Measurements from ENCODE around the gene PPP1R7.
A peak's percentile ranks its signal among the peaks of the same experiment; 100 is the strongest.
"Not testable (repeated sequence)": the region's sequence is repeated elsewhere in the genome, so short reads cannot be mapped to it uniquely, and the experiment has no call there.

The PPP1R7 gene, protein sequence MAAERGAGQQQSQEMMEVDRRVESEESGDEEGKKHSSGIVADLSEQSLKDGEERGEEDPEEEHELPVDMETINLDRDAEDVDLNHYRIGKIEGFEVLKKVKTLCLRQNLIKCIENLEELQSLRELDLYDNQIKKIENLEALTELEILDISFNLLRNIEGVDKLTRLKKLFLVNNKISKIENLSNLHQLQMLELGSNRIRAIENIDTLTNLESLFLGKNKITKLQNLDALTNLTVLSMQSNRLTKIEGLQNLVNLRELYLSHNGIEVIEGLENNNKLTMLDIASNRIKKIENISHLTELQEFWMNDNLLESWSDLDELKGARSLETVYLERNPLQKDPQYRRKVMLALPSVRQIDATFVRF

DNA sequence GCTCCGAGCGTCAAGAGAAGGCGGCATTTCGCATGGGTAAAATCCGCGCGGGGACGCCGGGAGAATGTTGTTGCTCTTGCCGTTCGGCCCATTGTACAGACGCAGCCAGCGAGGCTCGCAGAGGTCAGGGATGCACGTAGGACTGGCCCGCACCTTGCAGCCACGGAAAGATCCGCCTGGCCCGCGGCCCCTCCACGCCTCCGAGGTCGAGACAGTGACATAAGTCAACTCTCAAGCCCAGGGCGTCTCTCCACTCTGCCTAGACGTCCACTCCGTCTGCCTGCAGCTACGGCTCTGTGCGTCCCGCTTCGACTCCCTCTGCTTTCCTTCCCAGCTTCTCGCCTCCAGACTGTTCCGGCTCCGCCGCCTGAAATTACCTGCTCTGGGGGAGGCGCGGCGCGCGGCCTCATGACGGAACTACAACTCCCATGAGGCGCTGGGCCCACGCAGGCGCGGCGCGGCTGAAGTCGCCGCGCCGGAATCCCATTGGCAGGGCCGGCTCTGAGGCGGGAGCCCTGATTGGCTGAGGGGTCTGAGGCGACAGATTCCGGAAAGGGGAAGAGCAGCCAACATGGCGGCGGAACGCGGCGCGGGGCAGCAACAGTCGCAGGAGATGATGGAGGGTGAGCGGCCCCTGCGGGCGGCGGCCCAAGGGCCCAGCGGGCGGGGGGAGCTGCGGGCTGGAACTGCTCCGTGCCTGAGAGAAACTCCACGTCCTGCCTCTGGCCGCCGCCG lies at the start of gene PPP1R7:
Gene PPP1R7, plus strand, starts transcription at position 543 of the 735 bp plus-strand sequence. Its CDS starts 29 bp downstream, at position 572.
- DNase-seq: peak; percentile 95

DNA sequence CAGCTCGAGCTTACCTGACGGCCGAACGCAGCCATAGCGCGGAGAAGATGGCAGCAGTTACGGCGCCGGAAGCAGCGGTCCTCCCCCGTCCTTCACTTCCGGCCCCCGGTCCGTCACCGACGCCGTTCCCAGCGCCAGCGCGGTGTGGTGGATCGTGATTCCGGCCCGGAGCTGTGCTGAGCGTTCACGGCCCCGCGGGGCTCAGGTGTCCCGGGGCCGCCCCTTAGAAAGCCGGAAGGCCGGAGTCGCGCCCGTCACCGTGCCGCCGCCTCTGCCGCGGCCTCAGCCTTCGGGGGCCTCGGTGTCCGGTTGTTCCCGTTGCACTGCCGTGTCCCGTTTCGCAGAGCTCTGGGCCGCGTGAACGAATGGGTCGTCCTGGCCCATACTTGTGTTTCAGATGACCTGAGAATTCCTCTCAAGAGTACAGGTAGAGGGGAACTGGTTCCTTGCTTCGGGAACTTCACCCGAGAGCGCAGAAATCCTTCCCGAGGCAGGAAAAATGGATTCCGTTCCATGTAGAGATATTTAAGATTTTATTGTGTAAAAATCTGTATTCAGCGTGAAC lies 47.9 kb upstream of the PPP1R7 start, which contains the start of gene MTERF4:
Gene MTERF4, minus strand, starts transcription at position 49 of the 565 bp plus-strand sequence. Its CDS starts 14 bp downstream, at position 35.
- peak; percentile 78 for DNase-seq

DNA sequence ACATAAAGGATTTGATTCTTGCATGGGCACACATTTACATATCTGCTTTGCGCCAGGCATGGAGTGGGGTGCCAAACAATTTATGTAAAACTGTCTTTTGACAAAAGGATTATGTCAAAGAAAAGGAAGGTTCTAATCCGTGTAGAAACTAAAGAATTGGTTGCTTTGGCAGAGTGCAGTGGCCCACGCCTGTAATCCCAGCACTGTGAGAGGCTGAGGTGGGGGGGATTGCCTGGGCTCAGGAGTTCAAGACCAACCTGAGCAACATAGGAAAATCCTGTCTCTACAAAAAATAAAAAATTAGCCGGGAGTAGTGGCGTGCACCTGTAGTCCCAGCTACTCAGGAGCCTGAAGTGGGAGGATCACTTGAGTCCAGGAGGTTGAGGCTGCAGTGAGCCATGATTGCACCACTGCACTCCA lies 47.1 kb upstream of the PPP1R7 start:
- DNase-seq: no peak

DNA sequence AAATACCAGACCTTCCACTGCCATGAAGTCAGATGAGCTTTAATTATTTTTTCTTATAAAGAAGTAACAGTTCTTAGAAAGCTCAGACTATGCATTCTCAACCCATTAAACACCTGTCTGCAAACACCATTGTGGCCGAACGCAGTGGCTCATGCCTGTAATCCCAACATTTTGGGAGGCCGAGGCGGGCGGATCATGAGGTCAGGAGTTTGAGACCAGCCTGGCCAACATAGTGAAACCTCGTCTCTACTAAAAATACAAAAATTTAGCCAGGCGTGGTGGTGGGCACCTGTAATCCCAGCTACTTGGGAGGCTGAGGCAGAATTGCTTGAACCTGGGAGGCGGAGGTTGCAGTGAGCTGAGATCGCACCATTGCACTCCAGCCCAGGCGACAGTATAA lies 45.7 kb upstream of the PPP1R7 start:
- DNase-seq: not testable (repeated sequence)

GRCh38 chr2:241105641-241106040 lies 44.6 kb upstream of the PPP1R7 start:
- no peak for DNase-seq

GRCh38 chr2:241107031-241107783 lies 43.1 kb upstream of the PPP1R7 start:
- DNase-seq: no peak

GRCh38 chr2:241108271-241109209 lies 41.7 kb upstream of the PPP1R7 start:
- DNase-seq: no peak

GRCh38 chr2:241109210-241110088 lies 40.8 kb upstream of the PPP1R7 start:
- no peak for DNase-seq

DNA sequence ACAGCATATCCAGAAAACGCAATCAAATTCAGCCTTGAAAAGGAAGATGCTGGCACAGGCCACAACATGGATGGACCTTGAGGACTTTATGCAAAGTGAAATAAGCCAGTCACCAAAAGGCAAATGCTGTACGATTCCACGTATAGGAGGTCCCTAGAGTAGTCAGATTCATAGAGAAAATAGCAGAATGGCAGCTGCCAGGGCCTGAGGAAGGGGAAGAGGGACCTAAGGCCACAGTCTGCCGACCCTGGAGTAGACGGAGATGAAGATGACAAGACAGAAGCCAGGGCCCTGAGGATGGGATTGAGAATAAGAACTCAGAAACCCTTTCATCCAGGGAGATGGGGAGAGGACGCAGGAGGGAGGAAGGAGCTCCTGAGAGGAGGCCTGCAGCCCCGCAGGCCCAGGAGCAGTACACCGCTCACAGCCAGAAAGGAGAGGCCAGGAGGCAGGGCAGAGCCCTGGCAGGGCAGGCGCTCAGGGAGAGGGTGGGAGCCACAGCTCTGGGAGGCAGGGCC lies 40.1 kb upstream of the PPP1R7 start:
- DNase-seq: no peak

DNA sequence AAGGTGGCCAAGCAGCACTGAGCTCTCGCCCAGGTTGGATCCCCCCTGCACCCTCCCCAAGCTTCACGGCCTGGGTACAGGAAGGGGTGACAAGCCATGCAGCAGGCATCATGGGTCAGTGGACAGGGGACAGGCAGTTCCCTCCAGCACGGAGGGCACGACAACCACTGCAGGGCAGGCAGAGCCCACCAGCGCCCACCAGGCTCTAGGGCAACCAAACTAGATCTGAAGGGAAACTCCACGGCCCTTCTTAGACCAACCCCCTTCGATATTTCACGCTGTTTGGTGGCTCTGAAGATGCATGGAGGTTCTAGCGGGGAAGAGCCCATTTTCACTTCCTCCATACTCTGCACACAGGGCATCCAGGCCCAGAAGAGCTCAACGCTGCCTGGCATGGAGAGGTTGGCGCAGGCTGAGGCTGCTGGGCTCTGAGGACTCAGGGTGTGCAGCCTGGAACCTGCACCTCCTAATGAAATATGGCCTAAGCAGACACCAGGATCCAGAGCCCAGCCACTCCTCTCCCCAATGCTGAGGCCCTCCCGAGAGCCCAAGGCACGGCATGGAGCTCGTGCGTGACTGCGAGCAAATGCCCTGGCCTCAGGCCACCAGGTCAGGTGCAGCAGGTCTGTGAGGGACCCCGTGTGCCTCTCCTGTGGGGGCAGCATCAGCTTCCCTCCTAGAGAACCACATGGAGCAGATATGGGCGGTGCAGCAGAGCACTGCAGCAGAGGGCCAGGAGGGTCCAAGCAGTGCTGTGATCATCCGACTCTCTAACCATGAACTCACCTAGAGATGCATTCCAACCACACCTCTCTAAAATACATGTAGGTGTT lies 39.4 kb upstream of the PPP1R7 start:
- DNase-seq: no peak

DNA sequence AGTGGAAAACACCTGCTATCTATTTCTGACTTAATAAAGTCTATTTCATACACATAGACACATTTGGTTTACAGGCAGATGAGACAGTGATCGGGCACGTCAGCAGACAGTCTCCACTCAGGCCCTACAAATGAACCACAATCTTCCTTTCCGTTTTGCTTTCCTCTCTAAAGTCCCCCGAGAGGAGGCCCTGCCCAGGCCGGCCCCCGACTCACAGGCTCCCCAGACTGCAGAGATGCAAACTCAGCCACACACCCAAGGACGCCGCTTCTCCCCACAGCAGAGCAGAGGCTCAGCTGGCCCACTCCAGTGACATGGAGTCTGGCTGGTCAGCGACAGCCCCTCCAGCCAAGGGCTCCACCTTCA lies 38.8 kb upstream of the PPP1R7 start:
- DNase-seq: no peak

- no peak for DNase-seq
These were observed 38.2 kb upstream of the PPP1R7 start for GRCh38 chr2:241112046-241112445.

DNA sequence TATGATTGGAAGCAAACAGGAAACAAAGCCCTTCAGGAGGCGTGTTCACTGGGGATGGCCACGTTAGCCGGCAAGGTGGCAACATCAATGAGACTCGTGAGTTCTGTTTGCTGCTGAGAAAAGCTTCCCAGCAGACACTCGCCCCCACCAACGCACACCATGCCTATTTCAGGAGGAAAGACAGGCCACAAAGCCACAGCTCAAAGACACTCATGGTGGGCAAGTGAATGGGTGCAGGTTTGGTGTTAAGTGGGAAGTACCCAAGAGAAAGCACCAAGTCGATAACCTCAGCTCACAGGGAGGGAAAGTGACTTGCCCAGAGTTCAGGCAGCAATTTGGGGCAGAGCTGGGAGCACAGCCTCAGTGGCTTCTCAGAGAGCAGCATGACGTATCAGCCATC lies 37.7 kb upstream of the PPP1R7 start:
- no peak for DNase-seq

DNA sequence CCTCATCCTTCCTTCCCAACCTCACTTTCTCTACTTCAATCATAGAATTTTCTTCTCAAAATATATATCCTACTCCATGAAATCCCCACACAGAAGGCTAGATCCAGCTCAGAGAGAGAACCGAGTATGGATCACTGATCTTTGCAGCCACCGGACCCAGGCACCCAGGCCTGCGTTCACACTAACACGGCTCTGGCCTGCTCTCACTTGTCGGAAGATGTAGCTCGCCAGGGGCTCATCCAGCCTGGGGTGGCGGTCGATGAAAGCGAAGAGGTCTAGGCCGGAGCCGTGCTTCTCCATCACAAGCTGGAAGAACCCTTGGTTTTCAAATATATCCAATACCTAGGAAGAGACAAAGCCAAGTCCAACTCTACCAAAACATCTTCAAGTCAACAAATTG lies 35.4 kb upstream of the PPP1R7 start:
- DNase-seq: no peak

DNA sequence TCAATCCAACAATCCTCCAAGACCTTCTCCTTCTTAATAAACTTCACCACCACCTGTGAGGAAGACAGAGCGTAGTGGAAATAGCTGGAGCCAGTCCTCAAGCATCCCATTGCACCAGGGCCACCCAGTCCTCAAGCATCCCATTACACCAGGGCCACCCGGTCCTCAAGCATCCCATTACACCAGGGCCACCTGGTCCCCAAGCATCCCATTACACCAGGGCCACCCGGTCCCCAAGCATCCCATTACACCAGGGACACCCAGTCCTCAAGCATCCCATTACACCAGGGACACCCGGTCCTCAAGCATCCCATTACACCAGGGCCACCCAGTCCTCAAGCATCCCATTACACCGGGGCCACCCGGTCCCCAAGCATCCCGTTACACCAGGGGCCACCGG lies 34.9 kb upstream of the PPP1R7 start:
- no peak for DNase-seq

DNA sequence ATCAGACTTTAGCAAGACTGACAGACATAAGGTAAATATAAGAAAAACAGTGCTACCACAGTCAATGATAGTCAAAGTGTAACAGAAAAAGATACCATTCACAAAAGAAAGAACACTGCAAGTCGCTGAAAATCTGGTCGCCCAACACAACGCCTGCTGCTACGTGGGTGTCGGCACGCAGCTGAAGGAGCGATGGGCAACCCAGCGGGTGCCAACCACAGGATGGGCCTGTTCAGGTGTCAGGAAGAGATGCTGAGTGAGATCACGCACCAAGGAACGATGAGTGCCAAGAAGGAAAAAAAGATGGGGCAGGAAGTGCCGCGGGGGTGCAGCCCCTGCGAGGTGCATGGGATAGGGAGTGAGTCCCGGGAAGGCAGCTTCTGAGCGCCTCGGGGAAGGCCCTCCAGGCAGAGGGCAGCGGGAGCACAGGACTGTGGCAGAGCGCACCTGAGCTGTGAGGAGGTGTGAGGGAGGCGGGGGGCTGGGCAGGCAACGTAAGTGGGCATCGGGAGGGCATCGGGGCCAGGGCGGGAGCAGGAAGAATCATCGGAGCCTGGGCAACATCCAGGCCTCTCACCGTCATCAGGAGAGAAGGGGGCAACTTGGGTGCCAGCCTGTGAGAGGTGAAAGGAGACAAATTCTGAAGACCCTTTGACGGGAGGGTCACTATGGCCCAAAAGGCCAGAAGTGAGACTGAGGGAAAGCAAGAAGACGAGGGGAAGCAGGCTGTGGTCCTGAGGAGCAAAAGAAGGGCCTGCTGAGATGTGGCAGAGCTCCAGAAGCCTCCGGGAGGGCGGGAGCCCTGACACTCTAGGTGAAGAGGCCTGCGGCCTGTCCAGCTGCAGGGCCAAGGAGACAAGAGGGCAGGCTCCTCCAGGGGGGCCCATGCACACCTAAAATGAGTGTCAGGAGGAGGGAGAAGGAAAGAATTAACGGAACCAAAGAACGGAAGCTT lies 33.4 kb upstream of the PPP1R7 start:
- DNase-seq: no peak

GRCh38 chr2:241118737-241119505 lies 31.3 kb upstream of the PPP1R7 start:
- DNase-seq: no peak

GRCh38 chr2:241120440-241120839 lies 29.8 kb upstream of the PPP1R7 start:
- no peak for DNase-seq
